ENCODE measurements around the gene OPN1MW3.
A peak's percentile ranks its signal among the peaks of the same experiment; 100 is the strongest.
"Not testable (repeated sequence)": the region's sequence is repeated elsewhere in the genome, so short reads cannot be mapped to it uniquely, and the experiment has no call there.

The OPN1MW3 gene

GRCh38 chrX:154296731-154297130, 39.3 kb downstream of the OPN1MW3 start:
- DNase-seq, result no peak

- no peak for DNase-seq
Observed at GRCh38 chrX:154298312-154298711, 40.9 kb downstream of the OPN1MW3 start.

GRCh38 chrX:154300816-154301215, 43.4 kb downstream of the OPN1MW3 start:
- DNase-seq, result no peak

GRCh38 chrX:154302998-154303397, 45.6 kb downstream of the OPN1MW3 start:
- DNase-seq, result not testable (repeated sequence)

- DNase-seq, result no peak
Observed at GRCh38 chrX:154303476-154303875, 46.1 kb downstream of the OPN1MW3 start.

GRCh38 chrX:154304846-154305245, 47.5 kb downstream of the OPN1MW3 start:
- no peak for DNase-seq

- no peak for DNase-seq
Observed at GRCh38 chrX:154305541-154306205, 48.3 kb downstream of the OPN1MW3 start.

- DNase-seq, result no peak
Observed at GRCh38 chrX:154307202-154307601, 49.8 kb downstream of the OPN1MW3 start.

- peak; percentile 87 for DNase-seq
Observed at GRCh38 chrX:154308108-154308946, 50.9 kb downstream of the OPN1MW3 start.

GRCh38 chrX:154309041-154309775, 51.8 kb downstream of the OPN1MW3 start:
- no peak for DNase-seq

- no peak for DNase-seq
Observed at GRCh38 chrX:154310616-154311536, 53.5 kb downstream of the OPN1MW3 start.

GRCh38 chrX:154312116-154312515, 54.7 kb downstream of the OPN1MW3 start:
- DNase-seq, result no peak

- DNase-seq, result peak; percentile 61
Observed at GRCh38 chrX:154313147-154313546, 55.8 kb downstream of the OPN1MW3 start.

- DNase-seq, result no peak
Observed at GRCh38 chrX:154315416-154315815, 58.0 kb downstream of the OPN1MW3 start.

GRCh38 chrX:154317391-154317995, 60.1 kb downstream of the OPN1MW3 start:
- DNase-seq, result no peak

- DNase-seq, result no peak
Observed at GRCh38 chrX:154320406-154320805, 63.0 kb downstream of the OPN1MW3 start.

All from activated CD4-positive, alpha-beta T cell treated with anti-CD3 and anti-CD28 coated beads for 48 hours (primary cell).